HAP-1 (cell line): ENCODE data around the gene RNF125.

Experiments
- DNase-seq, 2 experiments: peaks; one replicate each; pipeline ENCODE4 v3.0.0-alpha.2; 2016 to 2020; ENCODE audit warnings: low spot score in 2 of 2
- H3K27me3 ChIP-seq: fragments of 250-450 bp; sonication (Bioruptor Pico); 2 replicates; pipeline ENCODE4 v1.5.1; 2020; ENCODE audit warnings: low read depth, mild to moderate bottlenecking, moderate library complexity
- H3K36me3 ChIP-seq: fragments of 250-450 bp; sonication (Bioruptor Pico); replicated peaks from 2 replicates; pipeline ENCODE4 v1.5.1; 2020; ENCODE audit warnings: mild to moderate bottlenecking
- H3K4me1 ChIP-seq: fragments of 250-450 bp; sonication (Bioruptor Pico); 2 replicates; pipeline ENCODE4 v1.5.1; 2020; ENCODE audit warnings: mild to moderate bottlenecking
- H3K4me3 ChIP-seq: fragments of 250-450 bp; sonication (Bioruptor Pico); 2 replicates; pipeline ENCODE4 v1.5.1; 2020; ENCODE audit warnings: mild to moderate bottlenecking, moderate library complexity
- H3K9me3 ChIP-seq: fragments of 250-450 bp; sonication (Bioruptor Pico); 2 replicates; pipeline ENCODE4 v1.5.1; 2020; ENCODE audit warnings: mild to moderate bottlenecking, moderate library complexity
- in situ Hi-C: fragments of 300-500 bp; cut with MboI; formaldehyde crosslinking; loops from 3 replicates; pipeline ENCODE4 v1.14.3; 2020; ENCODE audit warnings: low sequenced_read_pairs, inconsistent platforms, mixed read lengths

The RNF125 gene

GRCh38 chr18:32114293-32114942, 95.8 kb downstream of the RNF125 start:
- Histone ChIP-seq H3K36me3 (peaks cover 34% of the 10 kb centered on the region), H3K9me3 (no peaks in the 10 kb centered on the region), H3K4me1 (no peaks in the 10 kb centered on the region), H3K4me3 (no peak overlapping the region), H3K27me3 (no peaks in the 10 kb centered on the region)
- DNase-seq: no peak
- in situ Hi-C loops: no loop called here

- Histone ChIP-seq H3K4me3 (no peak overlapping the region), H3K36me3 (peaks cover 25% of the 10 kb centered on the region), H3K9me3 (no peaks in the 10 kb centered on the region), H3K27me3 (no peaks in the 10 kb centered on the region), H3K4me1 (no peaks in the 10 kb centered on the region)
- in situ Hi-C loops: no loop called here
- no peak for DNase-seq
Observed at GRCh38 chr18:32122039-32122438, 103.4 kb downstream of the RNF125 start.
